NCI-H128 (cell line): ENCODE results near the gene TM9SF2.
"Not testable (repeated sequence)": the region's sequence is repeated elsewhere in the genome, so short reads cannot be mapped to it uniquely, and the experiment has no call there.

Experiments used
- DNase-seq: peaks from one replicate; lab custom pipeline; 2025; ENCODE audit not compliant: unreplicated experiment; lab: John Stamatoyannopoulos, UW

TM9SF2 gene

GRCh38 chr13:99501184-99501847 lies at the start of gene TM9SF2:
Gene TM9SF2 (plus strand): TSS chr13:99501472. CDS start chr13:99501607, 135 bp downstream.
- peak; percentile 97 for DNase-seq

- no peak for DNase-seq
These were observed 46.6 kb upstream of the TM9SF2 start for GRCh38 chr13:99454518-99455183.

GRCh38 chr13:99459099-99459850 lies 42.0 kb upstream of the TM9SF2 start:
- no peak for DNase-seq

GRCh38 chr13:99460802-99461201 lies 40.5 kb upstream of the TM9SF2 start:
- DNase-seq, result not testable (repeated sequence)

GRCh38 chr13:99463646-99464397 lies 37.5 kb upstream of the TM9SF2 start:
- no peak for DNase-seq

- DNase-seq, result no peak
These were observed 36.8 kb upstream of the TM9SF2 start for GRCh38 chr13:99464441-99464949.

- no peak for DNase-seq
These were observed 35.8 kb upstream of the TM9SF2 start for GRCh38 chr13:99465454-99465853.

- DNase-seq, result no peak
These were observed 33.5 kb upstream of the TM9SF2 start for GRCh38 chr13:99467764-99468163.

- DNase-seq, result no peak
These were observed 32.2 kb upstream of the TM9SF2 start for GRCh38 chr13:99469041-99469440.

- no peak for DNase-seq
These were observed 31.2 kb upstream of the TM9SF2 start for GRCh38 chr13:99470027-99470426.

GRCh38 chr13:99471221-99472121 lies 29.8 kb upstream of the TM9SF2 start:
- DNase-seq, result no peak

- no peak for DNase-seq
These were observed 29.2 kb upstream of the TM9SF2 start for GRCh38 chr13:99472122-99472440.

GRCh38 chr13:99473515-99473914 lies 27.8 kb upstream of the TM9SF2 start:
- DNase-seq, result no peak

- DNase-seq, result no peak
These were observed 24.6 kb upstream of the TM9SF2 start for GRCh38 chr13:99476648-99477047.

- no peak for DNase-seq
These were observed 23.8 kb upstream of the TM9SF2 start for GRCh38 chr13:99477493-99477892.

GRCh38 chr13:99481366-99481765 lies 19.9 kb upstream of the TM9SF2 start:
- no peak for DNase-seq

- DNase-seq, result no peak
These were observed 16.8 kb upstream of the TM9SF2 start for GRCh38 chr13:99484473-99484872.

- DNase-seq, result no peak
These were observed 14.3 kb upstream of the TM9SF2 start for GRCh38 chr13:99486996-99487395.

- no peak for DNase-seq
These were observed 12.2 kb upstream of the TM9SF2 start for GRCh38 chr13:99489028-99489427.

- DNase-seq, result not testable (repeated sequence)
These were observed 9.5 kb upstream of the TM9SF2 start for GRCh38 chr13:99491750-99492149.
